ENCODE results near the gene ZNF502. TPM values are rescaled to one million over a fixed set of nuclear protein-coding genes. Genes with fewer than 3 reads are reported as not detected.
"Not testable (repeated sequence)": the region's sequence is repeated elsewhere in the genome, so short reads cannot be mapped to it uniquely, and the experiment has no call there.

Gene ZNF502
- total RNA-seq, 2 experiments from 2014 or later: 1.9 to 2.7 TPM

- Histone ChIP-seq H3K4me1 (ENCODE audit: insufficient read depth, low read length) (no peaks in the 10 kb centered on the region), H3K4me3 (ENCODE audit: low read length) (no peak overlapping the region), H3K27me3 (ENCODE audit: control insufficient read depth in 1 of 2, insufficient read depth in 2 of 2, low read length in 2 of 2) (peaks cover 0 to 2% of the 10 kb centered on the region in 2 experiments), H3K36me3 (ENCODE audit: insufficient read depth, low read length) (no peaks in the 10 kb centered on the region), H3K9me3 (ENCODE audit: control insufficient read depth in 1 of 2, insufficient read depth in 1 of 2, low read length in 2 of 2) (peaks cover 6 to 36% of the 10 kb centered on the region in 2 experiments), H3K27ac (ENCODE audit: low read depth in 1 of 2, low read length in 2 of 2) (no peak overlapping the region)
- Mint-ChIP-seq H3K27ac (no peak overlapping the region), H3K27me3 (no peaks in the 10 kb centered on the region), H3K4me1 (ENCODE audit: low read depth) (no peaks in the 10 kb centered on the region), H3K36me3 (ENCODE audit: low read depth) (peaks cover 12% of the 10 kb centered on the region), H3K9me3 (peaks cover 11% of the 10 kb centered on the region), H3K4me3 (no peak overlapping the region)
- ATAC-seq (ENCODE audit: poor library complexity) (no peak), DNase-seq (no peak)
- intact Hi-C loops (cut with DNase I, micrococcal nuclease): no loop called here
- ChIA-PET CTCF (no interaction called here), POLR2A (no interaction called here)
- TF ChIP-seq, protein P1, sequence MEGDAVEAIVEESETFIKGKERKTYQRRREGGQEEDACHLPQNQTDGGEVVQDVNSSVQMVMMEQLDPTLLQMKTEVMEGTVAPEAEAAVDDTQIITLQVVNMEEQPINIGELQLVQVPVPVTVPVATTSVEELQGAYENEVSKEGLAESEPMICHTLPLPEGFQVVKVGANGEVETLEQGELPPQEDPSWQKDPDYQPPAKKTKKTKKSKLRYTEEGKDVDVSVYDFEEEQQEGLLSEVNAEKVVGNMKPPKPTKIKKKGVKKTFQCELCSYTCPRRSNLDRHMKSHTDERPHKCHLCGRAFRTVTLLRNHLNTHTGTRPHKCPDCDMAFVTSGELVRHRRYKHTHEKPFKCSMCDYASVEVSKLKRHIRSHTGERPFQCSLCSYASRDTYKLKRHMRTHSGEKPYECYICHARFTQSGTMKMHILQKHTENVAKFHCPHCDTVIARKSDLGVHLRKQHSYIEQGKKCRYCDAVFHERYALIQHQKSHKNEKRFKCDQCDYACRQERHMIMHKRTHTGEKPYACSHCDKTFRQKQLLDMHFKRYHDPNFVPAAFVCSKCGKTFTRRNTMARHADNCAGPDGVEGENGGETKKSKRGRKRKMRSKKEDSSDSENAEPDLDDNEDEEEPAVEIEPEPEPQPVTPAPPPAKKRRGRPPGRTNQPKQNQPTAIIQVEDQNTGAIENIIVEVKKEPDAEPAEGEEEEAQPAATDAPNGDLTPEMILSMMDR (IDR thresholded peaks at IDR 0.05): no peak
Observed at GRCh38 chr3:44669760-44670159, 42.7 kb upstream of the ZNF502 start.

GRCh38 chr3:44673466-44673865, 39.0 kb upstream of the ZNF502 start:
- H3K27me3 ChIP-seq (ENCODE audit: control insufficient read depth in 1 of 2, insufficient read depth in 2 of 2, low read length in 2 of 2); intact Hi-C loops (cut with DNase I, micrococcal nuclease); H3K4me3 Mint-ChIP-seq; H3K4me1 Mint-ChIP-seq (ENCODE audit: low read depth); H3K27ac ChIP-seq (ENCODE audit: low read depth in 1 of 2, low read length in 2 of 2); DNase-seq; H3K27ac Mint-ChIP-seq; H3K4me3 ChIP-seq (ENCODE audit: low read length); H3K4me1 ChIP-seq (ENCODE audit: insufficient read depth, low read length); H3K36me3 ChIP-seq (ENCODE audit: insufficient read depth, low read length); CTCF ChIA-PET; H3K9me3 Mint-ChIP-seq; ATAC-seq (ENCODE audit: poor library complexity); H3K27me3 Mint-ChIP-seq: not testable (repeated sequence)
- H3K36me3 Mint-ChIP-seq (ENCODE audit: low read depth): peaks cover 18% of the 10 kb centered on the region
- POLR2A ChIA-PET: interaction anchor here (0.6 kb wide), 1 partner anchor 163 kb away, joined by 3 read pairs; no protein-coding TSS in a partner anchor
- H3K9me3 ChIP-seq (ENCODE audit: control insufficient read depth in 1 of 2, insufficient read depth in 1 of 2, low read length in 2 of 2): peaks cover 0 to 43% of the 10 kb centered on the region in 2 experiments

GRCh38 chr3:44674211-44674610, 38.2 kb upstream of the ZNF502 start:
- peaks cover 1 to 46% of the 10 kb centered on the region in 2 experiments for H3K9me3 ChIP-seq (ENCODE audit: control insufficient read depth in 1 of 2, insufficient read depth in 1 of 2, low read length in 2 of 2)
- no peaks in the 10 kb centered on the region for H3K4me1 Mint-ChIP-seq (ENCODE audit: low read depth)
- H3K36me3 ChIP-seq (ENCODE audit: insufficient read depth, low read length): no peaks in the 10 kb centered on the region
- H3K4me3 Mint-ChIP-seq: no peak overlapping the region
- TF ChIP-seq, protein P1 (IDR thresholded peaks at IDR 0.05): no peak
- intact Hi-C loops (cut with DNase I, micrococcal nuclease): no loop called here
- peaks cover 0 to 2% of the 10 kb centered on the region in 2 experiments for H3K27me3 ChIP-seq (ENCODE audit: control insufficient read depth in 1 of 2, insufficient read depth in 2 of 2, low read length in 2 of 2)
- H3K9me3 Mint-ChIP-seq: peaks cover 6% of the 10 kb centered on the region
- H3K27ac ChIP-seq (ENCODE audit: low read depth in 1 of 2, low read length in 2 of 2): no peak overlapping the region
- no peak for DNase-seq
- H3K4me1 ChIP-seq (ENCODE audit: insufficient read depth, low read length): no peaks in the 10 kb centered on the region
- H3K27me3 Mint-ChIP-seq: no peaks in the 10 kb centered on the region
- H3K36me3 Mint-ChIP-seq (ENCODE audit: low read depth): peaks cover 14% of the 10 kb centered on the region
- ChIA-PET POLR2A (no interaction called here), CTCF (no interaction called here)
- H3K27ac Mint-ChIP-seq: no peak overlapping the region
- H3K4me3 ChIP-seq (ENCODE audit: low read length): no peak overlapping the region
- ATAC-seq (ENCODE audit: poor library complexity): no peak

DNA sequence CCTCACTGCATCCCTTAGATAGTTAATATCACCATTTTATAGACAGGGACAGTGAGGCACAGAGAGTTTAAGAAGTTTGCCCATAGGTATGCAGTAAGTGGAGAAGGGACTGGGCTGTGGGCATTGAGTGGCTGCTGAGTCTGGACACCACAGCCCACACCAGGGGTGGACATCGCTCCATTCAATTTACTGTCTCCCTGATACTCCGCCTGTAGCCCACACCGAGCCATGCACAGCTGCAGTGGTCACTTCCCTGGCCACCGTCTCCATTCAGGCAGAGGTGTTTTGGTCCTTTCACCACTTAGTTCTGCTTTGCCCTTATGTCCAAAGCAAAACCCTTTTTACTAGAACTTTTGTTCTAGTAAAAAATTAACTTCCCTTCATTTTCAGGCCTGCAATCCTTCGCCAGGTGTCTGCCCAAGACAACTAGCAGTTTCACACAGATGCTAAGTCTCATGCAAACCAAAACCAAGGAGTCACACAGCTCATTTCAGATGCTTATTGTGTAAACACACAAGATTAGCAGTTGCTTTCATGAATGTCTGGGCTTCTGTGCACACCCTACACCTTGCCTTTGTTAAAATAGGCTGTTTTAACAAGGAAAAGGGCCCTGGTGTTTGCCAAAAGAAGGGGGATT, 33.9 kb upstream of the ZNF502 start:
- POLR2A ChIA-PET: no interaction called here
- Histone ChIP-seq H3K4me1 (ENCODE audit: insufficient read depth, low read length) (no peaks in the 10 kb centered on the region), H3K27me3 (ENCODE audit: control insufficient read depth in 1 of 2, insufficient read depth in 2 of 2, low read length in 2 of 2) (no peaks in the 10 kb centered on the region), H3K9me3 (ENCODE audit: control insufficient read depth in 1 of 2, insufficient read depth in 1 of 2, low read length in 2 of 2) (peaks cover 24 to 30% of the 10 kb centered on the region in 2 experiments), H3K4me3 (ENCODE audit: low read length) (no peak overlapping the region), H3K36me3 (ENCODE audit: insufficient read depth, low read length) (no peaks in the 10 kb centered on the region), H3K27ac (ENCODE audit: low read depth in 1 of 2, low read length in 2 of 2) (no peak overlapping the region)
- Mint-ChIP-seq H3K27ac (no peak overlapping the region), H3K27me3 (no peaks in the 10 kb centered on the region), H3K4me1 (ENCODE audit: low read depth) (no peaks in the 10 kb centered on the region), H3K4me3 (no peak overlapping the region), H3K9me3 (peaks cover 8% of the 10 kb centered on the region), H3K36me3 (ENCODE audit: low read depth) (peaks cover 41% of the 10 kb centered on the region)
- CTCF ChIA-PET: no interaction called here
- intact Hi-C loops (cut with DNase I, micrococcal nuclease): no loop called here
- TF ChIP-seq, protein P1 (IDR thresholded peaks at IDR 0.05): no peak
- no peak for ATAC-seq (ENCODE audit: poor library complexity)
- no peak for DNase-seq
